GM12872 (cell line): Measurements from ENCODE around the gene ATF7IP.

Experiments
- TF ChIP-seq, protein P1 (sequence below): IDR thresholded peaks from 3 replicates; pipeline ENCODE4 v1.5.1; 2011; ENCODE audit warnings: low read depth, mild to moderate bottlenecking, low read length, moderate library complexity; ENCODE audit not compliant: insufficient read depth

ATF7IP gene

DNA sequence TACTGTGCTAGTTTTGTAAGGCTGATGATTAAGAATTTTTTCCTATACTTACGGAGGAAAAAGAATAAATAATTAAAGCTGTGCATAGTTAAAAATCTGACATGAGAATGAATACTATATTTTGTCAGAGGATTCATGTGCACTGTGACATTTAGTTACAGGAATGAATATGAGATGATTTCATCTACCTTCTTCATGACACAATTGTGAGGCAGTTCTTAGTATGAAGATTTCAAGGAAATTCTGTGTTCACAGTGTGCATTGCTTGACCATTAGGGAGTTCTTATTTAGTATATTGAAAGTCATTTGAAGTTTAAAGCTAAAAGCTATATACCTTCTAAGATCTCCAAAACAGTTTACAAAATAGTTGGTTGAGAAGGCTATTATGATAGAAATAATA, 70.1 kb downstream of the ATF7IP start:
- TF ChIP-seq, protein P1, sequence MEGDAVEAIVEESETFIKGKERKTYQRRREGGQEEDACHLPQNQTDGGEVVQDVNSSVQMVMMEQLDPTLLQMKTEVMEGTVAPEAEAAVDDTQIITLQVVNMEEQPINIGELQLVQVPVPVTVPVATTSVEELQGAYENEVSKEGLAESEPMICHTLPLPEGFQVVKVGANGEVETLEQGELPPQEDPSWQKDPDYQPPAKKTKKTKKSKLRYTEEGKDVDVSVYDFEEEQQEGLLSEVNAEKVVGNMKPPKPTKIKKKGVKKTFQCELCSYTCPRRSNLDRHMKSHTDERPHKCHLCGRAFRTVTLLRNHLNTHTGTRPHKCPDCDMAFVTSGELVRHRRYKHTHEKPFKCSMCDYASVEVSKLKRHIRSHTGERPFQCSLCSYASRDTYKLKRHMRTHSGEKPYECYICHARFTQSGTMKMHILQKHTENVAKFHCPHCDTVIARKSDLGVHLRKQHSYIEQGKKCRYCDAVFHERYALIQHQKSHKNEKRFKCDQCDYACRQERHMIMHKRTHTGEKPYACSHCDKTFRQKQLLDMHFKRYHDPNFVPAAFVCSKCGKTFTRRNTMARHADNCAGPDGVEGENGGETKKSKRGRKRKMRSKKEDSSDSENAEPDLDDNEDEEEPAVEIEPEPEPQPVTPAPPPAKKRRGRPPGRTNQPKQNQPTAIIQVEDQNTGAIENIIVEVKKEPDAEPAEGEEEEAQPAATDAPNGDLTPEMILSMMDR = no peak

- TF ChIP-seq, protein P1 = no peak
Observed at GRCh38 chr12:14442221-14442881, 76.9 kb downstream of the ATF7IP start.

DNA sequence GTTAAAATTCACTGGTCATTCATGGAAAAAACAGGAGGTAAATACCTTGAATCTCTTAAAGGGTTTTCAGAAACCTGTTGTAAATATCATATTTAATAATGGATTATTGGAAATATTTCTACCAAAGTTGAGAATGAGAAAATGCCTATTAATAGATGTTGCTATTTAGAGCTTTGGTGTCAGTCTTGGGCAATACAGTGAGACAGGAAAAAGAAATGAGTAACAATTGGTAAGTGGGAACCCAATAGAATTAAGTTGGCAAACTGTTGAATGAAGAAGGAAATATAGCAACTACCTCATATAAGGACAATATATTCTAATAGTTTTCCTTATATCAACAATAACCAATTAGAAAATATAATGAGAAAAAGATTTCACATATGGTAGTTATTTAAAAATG, 78.0 kb downstream of the ATF7IP start:
- TF ChIP-seq, protein P1 = no peak

DNA sequence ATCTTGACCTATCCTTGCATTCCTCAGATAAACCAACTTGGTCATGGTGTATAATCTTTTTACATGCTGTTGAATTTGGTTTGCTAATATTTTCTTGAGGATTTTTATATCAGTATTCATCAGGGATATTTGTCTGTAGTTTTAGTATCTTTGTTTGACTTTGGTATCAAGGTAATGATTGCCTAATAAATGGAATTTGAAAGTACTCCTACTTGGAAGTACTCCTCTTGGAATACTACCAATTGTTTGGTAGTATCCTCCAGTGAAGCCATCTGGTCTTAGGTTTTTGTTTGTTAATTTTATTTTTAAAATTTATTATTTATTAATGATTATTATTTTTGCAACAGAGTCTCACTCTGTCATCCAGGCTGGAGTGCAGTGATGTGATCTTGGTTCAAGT, 85.0 kb downstream of the ATF7IP start:
- TF ChIP-seq, protein P1 = no peak

DNA sequence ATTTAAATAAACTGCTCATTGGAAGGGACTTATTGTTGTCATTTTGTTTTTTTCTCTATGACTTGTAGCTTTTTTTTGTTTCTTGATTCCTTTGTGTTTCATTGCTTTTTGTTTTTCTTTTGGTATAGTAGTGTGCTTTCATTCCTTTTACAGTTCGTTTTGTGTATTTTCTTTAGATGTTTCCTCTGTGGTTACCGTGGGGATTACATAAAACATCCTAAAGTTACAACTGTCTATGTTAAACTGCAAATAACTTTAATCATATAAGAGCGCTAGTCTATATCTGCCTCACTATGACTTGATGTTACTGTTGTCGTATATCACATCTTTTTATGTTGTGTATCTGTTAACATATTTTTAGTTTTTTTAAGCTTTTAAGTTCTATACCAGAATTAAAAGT, 86.9 kb downstream of the ATF7IP start:
- TF ChIP-seq, protein P1 = no peak

DNA sequence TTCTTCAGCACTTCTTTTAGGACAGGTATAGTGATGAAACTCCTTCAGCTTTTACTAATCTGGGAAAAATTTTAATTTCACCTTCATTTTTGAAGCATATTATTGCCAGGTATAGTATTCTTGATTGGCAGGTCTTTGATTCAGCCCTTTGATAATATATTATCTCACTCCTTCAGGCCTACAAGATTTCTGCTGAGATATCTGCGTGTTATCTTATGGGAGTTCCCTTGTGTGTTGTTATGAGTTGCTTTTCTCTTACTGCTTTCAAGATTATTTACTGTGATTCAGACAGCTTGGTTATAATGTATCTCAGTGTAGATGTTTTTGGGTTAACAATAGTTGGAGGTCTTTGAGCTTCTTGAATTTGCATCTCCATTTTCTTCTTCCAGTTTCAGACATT, 87.4 kb downstream of the ATF7IP start:
- TF ChIP-seq, protein P1 = no peak

- TF ChIP-seq, protein P1 = peak; percentile 78
Observed at GRCh38 chr12:14454098-14454907, 88.8 kb downstream of the ATF7IP start.
